Panc1 (cell line): ENCODE data around the gene AFG1L. TPM values are rescaled to one million over a fixed set of nuclear protein-coding genes. Genes with fewer than 3 reads are reported as not detected.
A peak's percentile ranks its signal among the peaks of the same experiment; 100 is the strongest.

Experiments
- ATAC-seq: fragments of 200-7000 bp; cut with Tn5 transposase; 2 replicates; pipeline ENCODE4 v1.9.1; 2020; ENCODE audit warnings: mild to moderate bottlenecking, moderate library complexity
- BruUV-seq: library from RNA; stranded (reverse); fragments of 400-500 nt; replicated peaks from 2 replicates; lab custom pipeline; 2021; lab: Mats Ljungman, UMichigan
- CTCF ChIA-PET: fragments of 300-600 bp; sonication (Branson Sonifier 250); formaldehyde crosslinking; loops from one replicate; lab custom pipeline; 2022; ENCODE audit warnings: antibody characterized with exemption; lab: Charles Lee
- POLR2A ChIA-PET: fragments of 300-600 bp; sonication (Branson Sonifier 250); formaldehyde crosslinking; loops from one replicate; lab custom pipeline; 2022; ENCODE audit warnings: antibody characterized with exemption; lab: Charles Lee
- DNase-seq: peaks from one replicate; pipeline ENCODE4 v3.0.0-alpha.2; 2010; ENCODE audit warnings: low read depth, low spot score
- H3K27ac ChIP-seq: 2 replicates; pipeline ENCODE4 v1.5.1; 2011; ENCODE audit warnings: mild to moderate bottlenecking, low read length, inconsistent platforms
- H3K27me3 ChIP-seq: fragments of 200-500 bp; sonication (Bioruptor generic); 2 replicates; pipeline ENCODE4 v1.6.0; 2014; ENCODE audit warnings: low read length, inconsistent platforms; ENCODE audit not compliant: control insufficient read depth, insufficient read depth
- H3K36me3 ChIP-seq: fragments of 200-500 bp; sonication (Bioruptor generic); 2 replicates; pipeline ENCODE4 v1.5.1; 2014; ENCODE audit warnings: inconsistent platforms, mild to moderate bottlenecking, low read length, moderate library complexity; ENCODE audit not compliant: control insufficient read depth, insufficient read depth
- H3K4me1 ChIP-seq: 2 replicates; pipeline ENCODE4 v1.5.1; 2011; ENCODE audit warnings: inconsistent platforms, mild to moderate bottlenecking, low read length, moderate library complexity; ENCODE audit not compliant: control insufficient read depth, insufficient read depth
- H3K4me3 ChIP-seq, 2 experiments: 2 replicates each; pipeline ENCODE4 v1.5.1; 2011 to 2012; ENCODE audit warnings: low read depth in 2 of 2, low read length in 2 of 2, mild to moderate bottlenecking in 2 of 2, inconsistent platforms in 1 of 2, moderate library complexity in 1 of 2
- H3K9me3 ChIP-seq: fragments of 200-500 bp; sonication (Bioruptor generic); 2 replicates; pipeline ENCODE4 v1.5.1; 2014; ENCODE audit warnings: low read depth, mild to moderate bottlenecking, inconsistent platforms, low read length, moderate library complexity; ENCODE audit not compliant: control insufficient read depth, insufficient read depth
- CTCF ChIP-seq: fragments of 450-650 bp; IDR thresholded peaks from 2 replicates; pipeline ENCODE4 v1.5.1; 2017; ENCODE audit warnings: mild to moderate bottlenecking
- POLR2AphosphoS5 ChIP-seq: IDR thresholded peaks from 2 replicates; pipeline ENCODE4 v1.6.1; 2012; ENCODE audit warnings: mild to moderate bottlenecking, low read depth, low read length, moderate library complexity
- SIN3A ChIP-seq: IDR thresholded peaks from 2 replicates; pipeline ENCODE4 v1.6.1; 2012; ENCODE audit warnings: low read depth, mild to moderate bottlenecking, low read length, moderate library complexity, borderline replicate concordance; ENCODE audit not compliant: insufficient read depth
- TCF7L2 ChIP-seq: IDR thresholded peaks from 2 replicates; pipeline ENCODE4 v1.6.1; 2011; ENCODE audit warnings: mild to moderate bottlenecking, low read depth, low read length, inconsistent platforms
- in situ Hi-C: cut with HindIII; loops from 2 replicates; pipeline ENCODE4 v1.10.0; 2016; ENCODE audit warnings: low sequenced_read_pairs, low pct_unique_long_range_greater_than_20kb
- intact Hi-C: fragments of 100-400 bp; cut with micrococcal nuclease; formaldehyde crosslinking; loops from one replicate; pipeline ENCODE4 v1.10.0; 2022; ENCODE audit not compliant: unreplicated experiment
- total RNA-seq: library from RNA; stranded (reverse); gene quantifications from one replicate; pipeline ENCODE4 v1.2.1, GENCODE V29; 2021; ENCODE audit not compliant: unreplicated experiment
- TF ChIP-seq, protein P1 (sequence below), 2 experiments: IDR thresholded peaks; 2 replicates each; pipeline ENCODE4 v1.6.1; 2011 to 2012; ENCODE audit warnings: low read depth in 2 of 2, control low read depth in 1 of 2, low read length in 1 of 2, mild to moderate bottlenecking in 1 of 2, moderate library complexity in 1 of 2; ENCODE audit not compliant: insufficient read depth in 1 of 2

AFG1L gene
- total RNA-seq, 1 experiment from 2014 or later = 12.4 TPM

DNA sequence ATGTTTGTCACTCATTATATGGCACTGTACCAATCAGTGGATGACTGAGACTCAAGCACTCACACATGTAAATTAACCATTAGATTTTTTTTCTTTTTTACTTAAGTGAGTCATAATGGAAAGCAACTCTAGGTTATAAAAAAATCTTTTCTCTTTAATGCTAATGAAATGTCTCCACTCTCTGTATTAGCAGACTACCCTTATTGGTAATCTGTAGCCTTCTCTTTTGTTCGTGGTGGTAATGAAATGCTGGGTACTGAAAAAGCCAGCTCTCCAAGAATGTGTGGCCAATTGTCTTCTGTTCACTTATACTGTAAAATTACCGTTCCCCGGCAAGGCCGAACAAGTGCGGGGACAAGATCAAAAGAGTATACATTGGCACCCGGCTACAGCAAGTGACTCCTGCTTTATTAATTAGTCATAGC, 69.0 kb downstream of the AFG1L start:
- CTCF ChIA-PET = no interaction called here

GRCh38 chr6:108364470-108364869, 69.6 kb downstream of the AFG1L start:
- intact Hi-C loops = no loop called here
- no peaks in the 10 kb centered on the region for H3K27me3 ChIP-seq
- H3K4me1 ChIP-seq = no peaks in the 10 kb centered on the region
- DNase-seq = no peak
- POLR2A ChIA-PET = interaction anchor here (0.6 kb wide), 1 partner anchor 730 kb away, joined by 5 read pairs; no protein-coding TSS in a partner anchor
- TF ChIP-seq POLR2AphosphoS5 = no peak
- no peak for TF ChIP-seq TCF7L2
- TF ChIP-seq CTCF = no peak
- TF ChIP-seq, protein P1, sequence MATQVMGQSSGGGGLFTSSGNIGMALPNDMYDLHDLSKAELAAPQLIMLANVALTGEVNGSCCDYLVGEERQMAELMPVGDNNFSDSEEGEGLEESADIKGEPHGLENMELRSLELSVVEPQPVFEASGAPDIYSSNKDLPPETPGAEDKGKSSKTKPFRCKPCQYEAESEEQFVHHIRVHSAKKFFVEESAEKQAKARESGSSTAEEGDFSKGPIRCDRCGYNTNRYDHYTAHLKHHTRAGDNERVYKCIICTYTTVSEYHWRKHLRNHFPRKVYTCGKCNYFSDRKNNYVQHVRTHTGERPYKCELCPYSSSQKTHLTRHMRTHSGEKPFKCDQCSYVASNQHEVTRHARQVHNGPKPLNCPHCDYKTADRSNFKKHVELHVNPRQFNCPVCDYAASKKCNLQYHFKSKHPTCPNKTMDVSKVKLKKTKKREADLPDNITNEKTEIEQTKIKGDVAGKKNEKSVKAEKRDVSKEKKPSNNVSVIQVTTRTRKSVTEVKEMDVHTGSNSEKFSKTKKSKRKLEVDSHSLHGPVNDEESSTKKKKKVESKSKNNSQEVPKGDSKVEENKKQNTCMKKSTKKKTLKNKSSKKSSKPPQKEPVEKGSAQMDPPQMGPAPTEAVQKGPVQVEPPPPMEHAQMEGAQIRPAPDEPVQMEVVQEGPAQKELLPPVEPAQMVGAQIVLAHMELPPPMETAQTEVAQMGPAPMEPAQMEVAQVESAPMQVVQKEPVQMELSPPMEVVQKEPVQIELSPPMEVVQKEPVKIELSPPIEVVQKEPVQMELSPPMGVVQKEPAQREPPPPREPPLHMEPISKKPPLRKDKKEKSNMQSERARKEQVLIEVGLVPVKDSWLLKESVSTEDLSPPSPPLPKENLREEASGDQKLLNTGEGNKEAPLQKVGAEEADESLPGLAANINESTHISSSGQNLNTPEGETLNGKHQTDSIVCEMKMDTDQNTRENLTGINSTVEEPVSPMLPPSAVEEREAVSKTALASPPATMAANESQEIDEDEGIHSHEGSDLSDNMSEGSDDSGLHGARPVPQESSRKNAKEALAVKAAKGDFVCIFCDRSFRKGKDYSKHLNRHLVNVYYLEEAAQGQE (IDR thresholded peaks at IDR 0.05; ENCODE audit: insufficient read depth in 1 of 2, low read depth in 2 of 2, low read length in 1 of 2) = no peak
- no TSS peak for BruUV-seq
- no peak overlapping the region for H3K4me3 ChIP-seq
- ATAC-seq = no peak
- H3K27ac ChIP-seq = no peak overlapping the region
- H3K9me3 ChIP-seq = no peaks in the 10 kb centered on the region
- CTCF ChIA-PET = no interaction called here
- in situ Hi-C loops = no loop called here
- H3K36me3 ChIP-seq = no peaks in the 10 kb centered on the region

More for the DNA sequence above, 69.0 kb downstream of the AFG1L start:
- no peaks in the 10 kb centered on the region for H3K27me3 ChIP-seq
- H3K4me1 ChIP-seq = no peaks in the 10 kb centered on the region
- BruUV-seq = no TSS peak
- DNase-seq (no peak), ATAC-seq (0 out of 2 replicates have a peak, but pooled peaks have one; percentile 48)
- TF ChIP-seq CTCF (no peak), SIN3A (no peak), TCF7L2 (no peak), POLR2AphosphoS5 (no peak)
- TF ChIP-seq, protein P1 (IDR thresholded peaks at IDR 0.05; ENCODE audit: insufficient read depth in 1 of 2, low read depth in 2 of 2, low read length in 1 of 2) = no peak
- H3K4me3 ChIP-seq = no peak overlapping the region
- intact Hi-C loops = no loop called here
- in situ Hi-C loops = no loop called here
- H3K36me3 ChIP-seq = no peaks in the 10 kb centered on the region
- no peaks in the 10 kb centered on the region for H3K9me3 ChIP-seq
- POLR2A ChIA-PET = no interaction called here
- H3K27ac ChIP-seq = no peak overlapping the region
